Prostate gland (tissue), 2 donors: ENCODE data around the gene TMEM208. TPM values are rescaled to one million over a fixed set of nuclear protein-coding genes. Genes with fewer than 3 reads are reported as not detected.

Experiments used
- DNase-seq: peaks from one replicate; pipeline ENCODE4 v3.0.0-alpha.2; 2019; ENCODE audit warnings: low spot score
- H3K27ac ChIP-seq, 2 donors: fragments of 200-600 bp; sonication (generic); 2 replicates each; pipeline ENCODE4 v1.5.1; 2017 to 2019
- H3K27me3 ChIP-seq: fragments of 200-600 bp; sonication (generic); replicated peaks from 2 replicates; pipeline ENCODE4 v1.5.1; 2019; ENCODE audit not compliant: insufficient read depth
- H3K36me3 ChIP-seq, 2 donors: fragments of 200-600 bp; sonication (generic); 1 replicate in 1 of 2; 2 replicates in 1 of 2; pipeline versions ENCODE4 v1.5.1 to v1.8.1; 2017 to 2019
- H3K4me1 ChIP-seq: fragments of 200-600 bp; sonication (generic); replicated peaks from 2 replicates; pipeline ENCODE4 v1.5.1; 2019
- H3K4me3 ChIP-seq, 2 donors: fragments of 200-600 bp; sonication (generic); 2 replicates each; pipeline ENCODE4 v1.5.1; 2017 to 2019
- H3K9me3 ChIP-seq: fragments of 200-600 bp; sonication (generic); 2 replicates; pipeline ENCODE4 v1.5.1; 2017
- POLR2A ChIP-seq: fragments of 450-650 bp; IDR thresholded peaks from one replicate; pipeline ENCODE4 v1.6.1; 2016; ENCODE audit warnings: antibody characterized with exemption, mild to moderate bottlenecking
- POLR2AphosphoS5 ChIP-seq: sonication (generic); formaldehyde crosslinking; IDR thresholded peaks from one replicate; pipeline ENCODE4 v1.6.1; 2017; ENCODE audit warnings: antibody characterized with exemption
- WGBS: methylation state at CpG from one replicate; pipeline ENCODE4 v1.1.5; 2018; 5-methylcytosine and 5-hydroxymethylcytosine counted together
- intact Hi-C: fragments of 100-400 bp; cut with DNase I; formaldehyde crosslinking; loops from one replicate; pipeline ENCODE4 v1.14.2; 2022
- total RNA-seq, 2 donors: library from RNA; depleted of rRNA; stranded (reverse); fragments of >200 nt; gene quantifications; one replicate each; pipeline ENCODE4 v1.1.0, GENCODE V29; 2016
- TF ChIP-seq, protein P1 (sequence below), 4 experiments: fragments of 200-600 bp in 2 of 4; fragments of 450-650 bp in 2 of 4; sonication (generic) in 2 of 4; IDR thresholded peaks; 1 replicate in 3 of 4; 2 replicates in 1 of 4; pipeline ENCODE4 v1.5.1; 2016 to 2019; ENCODE audit warnings: antibody characterized with exemption in 4 of 4, mild to moderate bottlenecking in 2 of 4, moderate library complexity in 2 of 4

The TMEM208 gene
- total RNA-seq, 2 donors from 2014 or later = 39.1 to 57.1 TPM

- H3K27me3 ChIP-seq = no peaks in the 10 kb centered on the region
- TF ChIP-seq, protein P1, sequence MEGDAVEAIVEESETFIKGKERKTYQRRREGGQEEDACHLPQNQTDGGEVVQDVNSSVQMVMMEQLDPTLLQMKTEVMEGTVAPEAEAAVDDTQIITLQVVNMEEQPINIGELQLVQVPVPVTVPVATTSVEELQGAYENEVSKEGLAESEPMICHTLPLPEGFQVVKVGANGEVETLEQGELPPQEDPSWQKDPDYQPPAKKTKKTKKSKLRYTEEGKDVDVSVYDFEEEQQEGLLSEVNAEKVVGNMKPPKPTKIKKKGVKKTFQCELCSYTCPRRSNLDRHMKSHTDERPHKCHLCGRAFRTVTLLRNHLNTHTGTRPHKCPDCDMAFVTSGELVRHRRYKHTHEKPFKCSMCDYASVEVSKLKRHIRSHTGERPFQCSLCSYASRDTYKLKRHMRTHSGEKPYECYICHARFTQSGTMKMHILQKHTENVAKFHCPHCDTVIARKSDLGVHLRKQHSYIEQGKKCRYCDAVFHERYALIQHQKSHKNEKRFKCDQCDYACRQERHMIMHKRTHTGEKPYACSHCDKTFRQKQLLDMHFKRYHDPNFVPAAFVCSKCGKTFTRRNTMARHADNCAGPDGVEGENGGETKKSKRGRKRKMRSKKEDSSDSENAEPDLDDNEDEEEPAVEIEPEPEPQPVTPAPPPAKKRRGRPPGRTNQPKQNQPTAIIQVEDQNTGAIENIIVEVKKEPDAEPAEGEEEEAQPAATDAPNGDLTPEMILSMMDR (IDR thresholded peaks at IDR 0.05) = no peak
- TF ChIP-seq POLR2AphosphoS5 (no peak), POLR2A (no peak)
- H3K27ac ChIP-seq = no peak overlapping the region
- peaks cover 14 to 16% of the 10 kb centered on the region in 2 donors for H3K36me3 ChIP-seq
- H3K4me3 ChIP-seq = no peak overlapping the region
- H3K4me1 ChIP-seq = peaks cover 23% of the 10 kb centered on the region
- H3K9me3 ChIP-seq = no peaks in the 10 kb centered on the region
- WGBS = 92% methylated on average over 5 of the region's 6 CpGs
- intact Hi-C loops = no loop called here
- no peak for DNase-seq
These were observed 32.7 kb upstream of the TMEM208 start for GRCh38 chr16:67194260-67194659.

DNA sequence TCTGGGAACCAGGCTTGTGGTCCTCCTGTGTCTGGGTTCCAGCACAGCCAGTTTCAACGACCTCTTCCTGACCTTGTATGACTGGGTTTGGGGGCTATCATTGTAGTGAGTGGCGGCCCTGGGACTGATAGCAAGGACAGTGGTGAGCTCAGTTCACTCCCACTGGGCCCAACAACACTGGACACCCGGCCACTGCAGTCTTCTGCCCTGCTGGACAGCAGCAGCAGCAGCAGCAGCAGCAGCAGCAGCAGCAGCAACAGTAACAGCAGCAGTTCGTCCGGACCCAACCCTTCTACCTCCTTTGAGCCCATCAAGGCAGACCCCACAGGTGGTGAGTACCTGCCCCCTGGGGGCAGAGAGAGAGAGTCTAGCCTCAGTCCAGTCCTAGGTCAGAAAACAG, 31.3 kb upstream of the TMEM208 start:
- H3K4me3 ChIP-seq = no peak overlapping the region
- peaks cover 14 to 16% of the 10 kb centered on the region in 2 donors for H3K36me3 ChIP-seq
- TF ChIP-seq POLR2A (no peak), POLR2AphosphoS5 (no peak)
- TF ChIP-seq, protein P1 (IDR thresholded peaks at IDR 0.05) = no peak
- DNase-seq = no peak
- peaks cover 23% of the 10 kb centered on the region for H3K4me1 ChIP-seq
- intact Hi-C loops = no loop called here
- no peak overlapping the region for H3K27ac ChIP-seq
- H3K27me3 ChIP-seq = no peaks in the 10 kb centered on the region
- 82% methylated on average over 5 of the region's 5 CpGs for WGBS
- no peaks in the 10 kb centered on the region for H3K9me3 ChIP-seq

GRCh38 chr16:67196881-67197280, 30.0 kb upstream of the TMEM208 start:
- no peak overlapping the region for H3K4me3 ChIP-seq
- H3K4me1 ChIP-seq = peaks cover 19% of the 10 kb centered on the region
- TF ChIP-seq, protein P1 (IDR thresholded peaks at IDR 0.05) = no peak
- peaks cover 16 to 17% of the 10 kb centered on the region in 2 donors for H3K36me3 ChIP-seq
- intact Hi-C loops = no loop called here
- WGBS = 85% methylated on average over 1 of the region's 1 CpG
- no peaks in the 10 kb centered on the region for H3K9me3 ChIP-seq
- no peaks in the 10 kb centered on the region for H3K27me3 ChIP-seq
- H3K27ac ChIP-seq = no peak overlapping the region
- no peak for DNase-seq

GRCh38 chr16:67197704-67198103, 29.2 kb upstream of the TMEM208 start:
- Histone ChIP-seq H3K9me3 (no peaks in the 10 kb centered on the region), H3K27ac (peak overlapping the region in 1 of 2 donors; percentile 63), H3K4me1 (peaks cover 17% of the 10 kb centered on the region), H3K36me3 (peaks cover 16 to 26% of the 10 kb centered on the region in 2 donors), H3K27me3 (no peaks in the 10 kb centered on the region), H3K4me3 (no peak overlapping the region)
- intact Hi-C loops = no loop called here
- WGBS = 64% methylated on average over 6 of the region's 6 CpGs
- DNase-seq = no peak
- TF ChIP-seq POLR2AphosphoS5 = no peak
- TF ChIP-seq, protein P1 (IDR thresholded peaks at IDR 0.05) = no peak
- no peak for TF ChIP-seq POLR2A

- intact Hi-C loops = no loop called here
- no peak overlapping the region for H3K4me3 ChIP-seq
- H3K36me3 ChIP-seq = peaks cover 16 to 26% of the 10 kb centered on the region in 2 donors
- TF ChIP-seq POLR2A (no peak), POLR2AphosphoS5 (peak; percentile 21)
- TF ChIP-seq, protein P1 (IDR thresholded peaks at IDR 0.05) = peak in 3 of 4 experiments; percentile 56 to 81 (median 67)
- no peaks in the 10 kb centered on the region for H3K9me3 ChIP-seq
- H3K27me3 ChIP-seq = no peaks in the 10 kb centered on the region
- DNase-seq = peak; percentile 47
- H3K27ac ChIP-seq = peak overlapping the region; percentile 63 to 71
- WGBS = 39% methylated on average over 12 of the region's 12 CpGs
- H3K4me1 ChIP-seq = peaks cover 11% of the 10 kb centered on the region
These were observed 28.6 kb upstream of the TMEM208 start for GRCh38 chr16:67198238-67198734.
